Suppressor macrophage treated with lipopolysaccharide for 1 hour (primary cell): Measurements from ENCODE around the gene NCOA4.
"Not testable (repeated sequence)": the region's sequence is repeated elsewhere in the genome, so short reads cannot be mapped to it uniquely, and the experiment has no call there.

Source experiments
- DNase-seq, 3 donors: peaks; one replicate each; pipeline ENCODE4 v3.0.0-alpha.2; 2020 to 2022

The NCOA4 gene

DNA sequence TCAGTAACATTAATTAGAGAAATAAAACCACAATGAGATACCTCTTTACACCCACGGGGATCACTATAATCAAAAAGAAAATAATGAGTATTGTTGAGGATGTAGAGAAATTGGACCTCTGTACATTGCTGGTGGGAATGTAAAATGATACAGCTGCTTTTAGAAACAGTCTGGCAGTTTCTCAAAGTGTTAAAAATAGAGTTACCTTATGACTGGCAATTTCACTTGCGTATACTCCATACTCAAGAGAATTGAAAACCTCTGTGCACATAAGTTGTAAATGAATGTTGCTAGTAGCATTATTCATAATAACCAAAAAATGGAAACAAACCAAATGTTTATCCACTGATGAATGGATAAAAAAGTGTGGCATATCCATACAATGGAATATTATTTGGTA, 51.9 kb downstream of the NCOA4 start:
- DNase-seq, result not testable (repeated sequence)

GRCh38 chr10:45974041-45974440, 56.4 kb downstream of the NCOA4 start:
- not testable (repeated sequence) for DNase-seq

DNA sequence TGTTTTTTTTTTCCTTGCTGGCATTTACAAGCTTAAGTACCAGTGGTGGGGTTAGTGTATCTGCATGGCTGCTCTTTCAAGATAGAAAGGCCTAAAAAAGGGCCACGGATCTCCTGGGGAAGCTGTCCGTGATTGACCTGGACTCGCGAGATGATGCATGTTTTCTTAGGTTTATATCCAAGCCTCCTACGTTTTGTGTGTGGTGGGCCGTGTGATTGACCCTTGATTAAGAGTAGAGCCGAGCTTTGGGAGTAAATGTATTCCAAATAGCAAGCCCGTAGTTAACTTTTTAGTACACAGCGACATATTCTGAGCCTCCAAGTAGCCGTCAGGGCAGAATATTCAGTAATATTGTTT, 57.6 kb downstream of the NCOA4 start:
- not testable (repeated sequence) for DNase-seq

- DNase-seq, result peak; percentile 89 to 92 (median 90)
These were observed 58.2 kb downstream of the NCOA4 start, which contains the start of gene TIMM23 for GRCh38 chr10:45972106-45972812. TSS of gene TIMM23 (plus strand) at chr10:45972489. CDS start at chr10:45972625, 136 bp downstream.

GRCh38 chr10:45971742-45972105, 58.7 kb downstream of the NCOA4 start:
- peak in 1 of 3 donors; percentile 2 for DNase-seq

DNA sequence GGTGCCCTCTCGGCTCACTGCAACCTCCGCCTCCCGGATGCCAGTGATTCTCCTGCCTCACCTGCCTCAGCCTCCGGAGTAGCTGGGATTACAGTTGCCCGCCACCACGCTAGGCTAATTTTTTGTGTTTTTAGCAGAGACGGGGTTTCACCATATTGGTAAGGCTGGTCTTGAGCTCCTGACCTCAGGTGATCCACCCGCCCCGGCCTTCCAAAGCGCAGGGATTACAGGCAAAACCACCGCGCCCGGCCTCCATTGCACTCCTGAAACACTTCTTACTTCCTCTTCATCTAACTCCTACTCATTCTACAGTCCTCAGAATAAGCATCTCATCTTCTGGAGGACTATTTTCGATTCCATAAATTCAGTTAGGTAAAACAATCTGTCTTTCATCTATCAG, 59.4 kb downstream of the NCOA4 start:
- DNase-seq, result peak in 1 of 3 donors; percentile 5

- DNase-seq, result not testable (repeated sequence)
These were observed 67.6 kb downstream of the NCOA4 start for GRCh38 chr10:45962686-45963452.

DNA sequence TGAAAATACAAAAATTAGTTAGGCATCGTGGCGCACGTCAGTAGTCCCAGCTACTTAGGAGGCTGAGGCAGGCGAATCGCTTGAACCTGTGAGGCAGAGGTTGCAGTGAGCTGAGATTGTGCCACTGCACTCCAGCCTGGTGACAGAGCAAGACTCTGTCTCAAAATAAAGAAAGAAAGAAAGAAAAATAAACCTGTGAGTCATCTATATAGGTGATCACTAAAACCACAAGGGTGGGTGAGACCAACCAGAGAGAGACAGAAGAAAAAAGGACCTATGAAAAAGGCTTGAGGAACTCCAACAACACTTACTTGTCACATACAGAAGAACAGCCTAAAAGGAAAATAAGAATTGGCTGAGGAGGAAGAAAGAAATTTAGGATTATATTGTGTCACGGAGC, 72.5 kb downstream of the NCOA4 start:
- not testable (repeated sequence) for DNase-seq

- DNase-seq, result not testable (repeated sequence)
These were observed 73.8 kb downstream of the NCOA4 start for GRCh38 chr10:45956634-45957033.
